ENCODE measurements around the gene ALPL.

GRCh38 chr1:21593231-21593630, 84.0 kb downstream of the ALPL start:
- TF ChIP-seq EZH2 (IDR thresholded peaks at IDR 0.05; ENCODE audit: borderline replicate concordance, low read length) (no peak), CTCF (IDR thresholded peaks at IDR 0.05; ENCODE audit: low read length) (no peak)
